NCI-H2196 treated with DMSO at 0.1 percent for 48 hours (cell line): Measurements from ENCODE around the gene KIF18B.

ENCODE experiments used
- DNase-seq: peaks from one replicate; lab custom pipeline; 2025; ENCODE audit not compliant: unreplicated experiment; lab: John Stamatoyannopoulos, UW

The KIF18B gene

DNA sequence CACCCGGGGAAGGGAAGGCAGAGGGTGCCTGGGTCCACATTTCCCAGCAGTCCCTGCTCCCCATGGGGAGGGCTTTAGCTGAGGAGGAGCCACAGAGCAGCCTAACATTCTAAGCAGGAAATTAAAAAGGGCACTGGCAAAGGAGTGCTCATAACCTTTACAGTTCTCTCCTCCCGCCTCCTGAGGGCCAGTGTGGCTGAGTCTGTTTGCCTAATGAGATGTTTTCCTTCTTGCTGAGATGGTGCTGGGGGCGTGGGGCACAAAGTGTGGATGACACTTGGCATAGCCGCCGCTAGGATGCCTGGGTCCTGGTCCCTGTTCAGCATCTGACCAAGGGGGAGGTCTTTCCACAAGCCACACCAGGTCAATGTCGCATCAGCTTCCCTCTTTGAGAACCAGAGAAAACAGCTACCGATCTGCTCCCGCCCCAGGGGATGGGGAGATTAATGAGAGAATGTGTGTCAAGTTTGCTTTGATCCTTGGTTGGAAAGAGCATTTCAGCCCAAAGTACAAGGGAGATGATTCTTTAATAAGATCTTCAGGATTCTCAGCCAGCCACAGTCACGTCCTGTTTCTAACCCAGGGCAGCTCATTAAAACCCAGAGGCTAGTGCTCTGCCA is 5.8 kb downstream of the KIF18B start:
- no peak for DNase-seq

DNA sequence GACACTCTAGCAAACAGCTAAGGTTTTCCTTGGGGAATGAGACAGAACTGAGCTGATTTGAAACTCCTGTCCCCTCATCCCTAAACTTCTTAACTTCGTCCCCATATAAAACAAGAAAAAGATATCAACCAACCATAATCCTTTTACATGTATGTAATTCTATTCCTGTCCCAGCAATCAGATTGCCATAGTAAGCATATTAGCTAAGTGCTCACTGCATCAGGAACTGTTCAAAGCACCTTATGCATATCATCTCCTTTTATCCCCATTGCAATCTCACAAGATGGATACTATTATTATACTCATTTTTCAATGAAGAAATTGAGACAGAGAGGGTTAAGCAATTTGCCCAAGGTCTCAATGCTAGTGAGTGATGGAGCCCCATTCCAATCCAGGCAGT is 6.8 kb downstream of the KIF18B start:
- no peak for DNase-seq

DNA sequence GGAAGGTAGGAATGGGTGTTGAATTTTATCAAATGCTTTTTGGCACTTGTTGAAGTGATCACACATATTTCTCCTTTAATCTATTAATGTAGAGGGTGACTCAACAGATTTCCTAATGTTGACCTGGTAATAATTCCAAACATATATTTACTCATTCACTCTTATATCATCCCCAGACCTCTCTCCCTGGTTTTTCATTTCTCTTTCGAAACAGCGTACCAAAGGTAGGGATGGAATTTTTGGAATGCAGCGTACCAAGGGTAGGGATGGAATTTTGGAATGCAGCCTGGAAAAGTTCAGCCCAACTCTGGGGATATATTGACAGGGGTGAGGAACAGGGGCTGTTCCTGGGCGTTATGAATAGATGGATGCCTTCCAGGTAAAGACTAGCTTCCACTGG is 7.3 kb downstream of the KIF18B start:
- no peak for DNase-seq

- no peak for DNase-seq
Measured at GRCh38 chr17:44935116-44935515, 12.5 kb downstream of the KIF18B start.

GRCh38 chr17:44934745-44935105 is 12.8 kb downstream of the KIF18B start:
- DNase-seq, result no peak

GRCh38 chr17:44933824-44934744 is 13.5 kb downstream of the KIF18B start:
- DNase-seq, result no peak

GRCh38 chr17:44932787-44933097 is 14.8 kb downstream of the KIF18B start:
- DNase-seq, result no peak

DNA sequence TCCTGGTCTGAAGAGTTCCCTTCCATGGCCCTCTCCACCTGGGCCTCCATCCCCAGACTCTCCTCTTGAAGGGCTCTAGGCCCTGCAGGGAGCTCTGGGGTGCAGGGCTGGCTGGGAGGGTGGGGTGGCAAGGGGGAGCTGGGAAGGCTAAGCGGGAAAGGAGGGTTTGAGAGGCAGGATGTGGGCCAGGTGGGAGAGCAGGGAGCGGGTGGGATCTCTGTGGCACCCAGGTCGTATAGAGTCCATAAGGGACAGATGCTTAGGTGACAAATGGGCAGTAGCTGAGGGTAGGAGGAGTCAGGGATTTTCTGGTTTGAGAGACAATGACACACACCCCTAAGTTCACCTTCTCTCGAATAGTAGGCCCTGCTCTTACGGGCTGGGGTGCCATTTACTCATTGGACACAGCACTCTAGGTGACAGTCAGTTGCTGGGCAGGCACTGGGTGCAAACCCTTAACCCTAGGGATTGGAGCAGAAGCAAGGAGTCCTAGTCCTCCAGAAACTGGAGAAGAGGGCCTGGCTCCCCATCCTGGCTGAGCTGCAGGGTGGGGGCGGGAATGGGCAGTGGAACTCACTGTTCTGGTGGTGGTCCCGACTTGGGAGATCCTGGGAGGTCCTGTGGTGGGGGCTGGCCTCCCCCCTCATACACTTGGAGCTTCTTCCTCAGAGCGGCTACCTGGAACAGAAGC is 15.3 kb downstream of the KIF18B start:
- no peak for DNase-seq

GRCh38 chr17:44931376-44931775 is 16.2 kb downstream of the KIF18B start:
- no peak for DNase-seq

DNA sequence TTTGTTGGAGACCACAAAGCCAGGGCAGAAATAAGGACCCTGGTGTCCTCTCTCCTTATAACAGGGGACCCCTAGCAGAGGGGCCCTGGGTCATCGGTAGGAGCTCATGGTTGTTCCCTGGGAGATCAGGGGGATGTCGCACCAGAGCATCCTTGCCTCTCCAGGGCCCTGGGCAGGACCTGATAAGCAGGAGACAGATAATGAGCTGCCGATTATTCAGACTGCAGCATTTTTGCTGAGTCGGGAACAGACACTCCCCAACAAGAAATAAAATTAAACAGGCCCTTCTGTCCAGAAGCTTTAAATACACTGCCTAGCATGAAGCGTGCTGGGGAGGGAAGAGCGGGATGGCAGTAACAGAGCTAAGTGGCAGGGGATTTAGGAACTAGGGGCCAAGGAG is 16.9 kb downstream of the KIF18B start:
- DNase-seq, result no peak

GRCh38 chr17:44928950-44929720 is 18.4 kb downstream of the KIF18B start:
- DNase-seq, result no peak

GRCh38 chr17:44928136-44928535 is 19.4 kb downstream of the KIF18B start:
- no peak for DNase-seq

DNA sequence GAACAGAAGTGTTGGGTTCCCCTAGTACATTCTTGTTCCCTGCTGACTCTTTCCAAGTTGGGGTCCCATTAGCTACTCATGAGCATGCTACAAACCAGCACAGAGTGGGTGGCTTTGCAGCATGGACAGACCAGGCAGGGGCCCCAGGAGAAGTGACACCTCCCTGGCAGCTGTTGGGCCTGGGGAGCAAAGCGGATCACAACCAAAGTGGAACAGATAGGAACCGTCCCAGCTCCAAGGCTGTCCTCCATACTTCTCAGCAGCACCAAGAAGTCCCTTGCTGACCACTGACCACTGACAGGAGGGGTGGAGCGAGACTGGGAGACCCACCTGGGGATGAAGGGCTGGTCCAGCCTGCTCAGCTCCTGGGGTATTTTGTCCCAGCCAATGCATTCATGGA is 19.9 kb downstream of the KIF18B start:
- DNase-seq, result no peak

GRCh38 chr17:44926821-44927525 is 20.6 kb downstream of the KIF18B start:
- no peak for DNase-seq

DNA sequence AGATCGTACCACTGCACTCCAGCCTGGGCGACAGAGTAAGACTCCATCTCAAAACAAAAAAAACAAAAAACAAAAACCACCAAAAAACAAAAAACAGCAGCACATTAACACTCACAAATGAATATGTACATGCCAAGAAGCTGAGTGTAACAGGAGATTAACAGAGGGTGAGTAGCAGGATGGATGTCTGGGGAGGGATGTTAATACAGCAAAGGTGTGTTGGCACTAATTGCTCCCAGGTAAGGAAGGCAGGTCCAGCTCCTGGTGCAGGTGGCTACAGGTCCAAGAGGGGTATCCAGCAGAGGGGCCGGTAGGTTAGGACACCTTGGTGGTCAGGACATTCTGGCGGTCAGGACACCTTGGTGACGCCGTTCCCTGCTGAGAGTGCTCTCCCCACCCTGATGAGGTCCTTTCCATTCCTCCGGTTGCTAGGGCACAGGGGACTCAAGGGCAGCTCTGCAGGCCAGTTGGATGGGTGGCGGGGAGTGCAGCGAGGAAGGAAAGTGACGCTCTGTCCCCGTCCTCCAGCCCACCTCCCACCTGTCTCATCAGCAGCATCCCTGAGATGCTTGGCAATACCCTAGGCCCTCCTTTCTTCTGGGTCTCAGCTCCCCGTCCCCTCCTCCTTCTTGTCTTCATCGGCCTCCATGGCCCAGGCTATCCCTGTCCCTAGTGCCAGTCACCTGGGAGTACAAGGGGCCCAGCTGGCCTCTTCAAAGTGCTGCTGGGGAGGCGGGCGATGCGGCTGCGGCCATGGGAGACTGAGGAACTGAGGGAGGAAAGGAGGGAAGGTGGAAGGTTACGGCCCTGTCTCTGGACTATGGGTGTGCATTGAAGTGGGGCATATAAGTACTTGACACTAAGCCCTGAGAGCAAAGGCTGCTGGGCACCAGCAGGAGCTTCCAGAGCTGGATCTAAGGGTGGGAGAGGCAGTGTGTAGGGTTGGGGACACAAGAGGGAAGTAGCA is 21.6 kb downstream of the KIF18B start:
- no peak for DNase-seq

DNA sequence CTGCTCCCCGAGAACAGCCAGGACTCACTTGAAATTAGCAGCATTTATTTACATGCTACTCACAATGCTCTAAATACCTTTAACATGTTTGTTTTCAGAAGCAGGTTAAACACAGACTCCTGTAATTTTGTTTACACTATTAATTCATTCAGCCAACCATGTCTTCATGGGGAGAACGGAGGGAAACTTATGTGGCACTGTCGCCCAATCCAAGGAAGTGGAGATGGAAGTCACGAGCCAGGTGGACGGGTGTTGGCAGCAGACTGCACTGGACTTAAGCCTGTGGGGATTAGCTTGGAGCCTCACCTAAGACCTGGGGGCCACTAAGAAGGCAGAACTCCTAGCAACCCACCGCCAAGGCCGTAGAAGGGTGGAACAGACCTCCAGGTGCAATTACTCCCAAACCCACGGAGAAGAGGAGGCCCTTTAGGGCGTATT is 23.4 kb downstream of the KIF18B start:
- no peak for DNase-seq

- DNase-seq, result no peak
Measured at GRCh38 chr17:44922746-44923470, 24.7 kb downstream of the KIF18B start.

- no peak for DNase-seq
Measured at GRCh38 chr17:44922136-44922535, 25.4 kb downstream of the KIF18B start.
